Skeletal muscle satellite cell (primary cell): ENCODE measurements around the gene RCC1.
"Not testable (repeated sequence)": the region's sequence is repeated elsewhere in the genome, so short reads cannot be mapped to it uniquely, and the experiment has no call there.

ENCODE experiments used
- H3K27me3 ChIP-seq: 2 replicates; pipeline ENCODE4 v1.7.0; 2013; ENCODE audit warnings: low read length; ENCODE audit not compliant: control insufficient read depth, insufficient read depth
- H3K36me3 ChIP-seq: 2 replicates; pipeline ENCODE4 v1.7.0; 2013; ENCODE audit warnings: mild to moderate bottlenecking, control low read depth, low read length; ENCODE audit not compliant: insufficient read depth
- H3K4me1 ChIP-seq: 2 replicates; pipeline ENCODE4 v1.7.0; 2013; ENCODE audit warnings: low read length; ENCODE audit not compliant: control insufficient read depth, insufficient read depth
- H3K4me2 ChIP-seq: 2 replicates; pipeline ENCODE4 v1.7.0; 2013; ENCODE audit warnings: mild to moderate bottlenecking, low read length
- H3K4me3 ChIP-seq: 2 replicates; pipeline ENCODE4 v1.7.0; 2013; ENCODE audit warnings: low read length
- H3K9ac ChIP-seq: 2 replicates; pipeline ENCODE4 v1.7.0; 2013; ENCODE audit warnings: mild to moderate bottlenecking, low read depth, low read length, moderate library complexity
- H3K9me3 ChIP-seq: replicated peaks from 2 replicates; pipeline ENCODE4 v1.7.0; 2013; ENCODE audit warnings: mild to moderate bottlenecking, control low read depth, low read length

RCC1 gene

GRCh38 chr1:28512058-28512611, 6.3 kb downstream of the RCC1 start:
- Histone ChIP-seq H3K4me3 (no peak overlapping the region), H3K9me3 (no peaks in the 10 kb centered on the region), H3K36me3 (peaks cover 55% of the 10 kb centered on the region), H3K4me2 (no peak overlapping the region), H3K27me3 (no peaks in the 10 kb centered on the region), H3K9ac (peak overlapping the region; percentile 8), H3K4me1 (peaks cover 30% of the 10 kb centered on the region)

- H3K4me2 ChIP-seq, H3K9me3 ChIP-seq, H3K4me3 ChIP-seq, H3K27me3 ChIP-seq, H3K9ac ChIP-seq: not testable (repeated sequence)
- Histone ChIP-seq H3K4me1 (peaks cover 29% of the 10 kb centered on the region), H3K36me3 (peaks cover 32% of the 10 kb centered on the region)
These were observed 8.6 kb downstream of the RCC1 start for GRCh38 chr1:28514445-28514933.

GRCh38 chr1:28516518-28516956, 10.7 kb downstream of the RCC1 start:
- Histone ChIP-seq H3K9me3 (no peaks in the 10 kb centered on the region), H3K36me3 (peaks cover 15% of the 10 kb centered on the region), H3K9ac (no peak overlapping the region), H3K4me3 (no peak overlapping the region), H3K4me2 (no peak overlapping the region), H3K27me3 (no peaks in the 10 kb centered on the region), H3K4me1 (peaks cover 14% of the 10 kb centered on the region)

GRCh38 chr1:28517649-28517999, 11.8 kb downstream of the RCC1 start:
- H3K4me3 ChIP-seq = peak overlapping the region; percentile 97

GRCh38 chr1:28518000-28518744, 12.3 kb downstream of the RCC1 start:
- no peaks in the 10 kb centered on the region for H3K9me3 ChIP-seq
- peak overlapping the region; percentile 97 for H3K9ac ChIP-seq
- peak overlapping the region; percentile 97 for H3K4me3 ChIP-seq
- no peaks in the 10 kb centered on the region for H3K27me3 ChIP-seq
- H3K4me1 ChIP-seq = peaks cover 14% of the 10 kb centered on the region
- peaks cover 4% of the 10 kb centered on the region for H3K36me3 ChIP-seq
- peak overlapping the region; percentile 99 for H3K4me2 ChIP-seq

More at GRCh38 chr1:28517649-28517999, 11.8 kb downstream of the RCC1 start:
- Histone ChIP-seq H3K4me1 (peaks cover 14% of the 10 kb centered on the region), H3K9me3 (no peaks in the 10 kb centered on the region), H3K4me2 (peak overlapping the region; percentile 99), H3K27me3 (no peaks in the 10 kb centered on the region), H3K9ac (peak overlapping the region; percentile 97), H3K36me3 (peaks cover 7% of the 10 kb centered on the region)

GRCh38 chr1:28518745-28519341, 13.0 kb downstream of the RCC1 start:
- Histone ChIP-seq H3K4me3 (peak overlapping the region; percentile 97), H3K9me3 (no peaks in the 10 kb centered on the region), H3K4me1 (peaks cover 14% of the 10 kb centered on the region), H3K4me2 (peak overlapping the region; percentile 99), H3K9ac (peak overlapping the region; percentile 97), H3K27me3 (no peaks in the 10 kb centered on the region), H3K36me3 (peaks cover under 1% of the 10 kb centered on the region)

- H3K9ac ChIP-seq = no peak overlapping the region
- no peaks in the 10 kb centered on the region for H3K36me3 ChIP-seq
- no peak overlapping the region for H3K4me2 ChIP-seq
- H3K4me3 ChIP-seq = no peak overlapping the region
- no peaks in the 10 kb centered on the region for H3K27me3 ChIP-seq
- H3K9me3 ChIP-seq = no peaks in the 10 kb centered on the region
- peaks cover 14% of the 10 kb centered on the region for H3K4me1 ChIP-seq
These were observed 14.3 kb downstream of the RCC1 start for GRCh38 chr1:28519946-28520725.

- H3K4me3 ChIP-seq, H3K27me3 ChIP-seq, H3K9me3 ChIP-seq, H3K9ac ChIP-seq, H3K36me3 ChIP-seq, H3K4me2 ChIP-seq: not testable (repeated sequence)
- peaks cover 14% of the 10 kb centered on the region for H3K4me1 ChIP-seq
These were observed 15.0 kb downstream of the RCC1 start for GRCh38 chr1:28520796-28521195.

- H3K4me3 ChIP-seq = no peak overlapping the region
- no peaks in the 10 kb centered on the region for H3K27me3 ChIP-seq
- H3K4me1 ChIP-seq = peaks cover 14% of the 10 kb centered on the region
- no peaks in the 10 kb centered on the region for H3K36me3 ChIP-seq
- H3K4me2 ChIP-seq = no peak overlapping the region
- no peak overlapping the region for H3K9ac ChIP-seq
- H3K9me3 ChIP-seq = no peaks in the 10 kb centered on the region
These were observed 15.8 kb downstream of the RCC1 start for GRCh38 chr1:28521502-28522164.

- not testable (repeated sequence) for H3K9ac ChIP-seq, H3K4me1 ChIP-seq, H3K4me2 ChIP-seq, H3K9me3 ChIP-seq, H3K36me3 ChIP-seq, H3K4me3 ChIP-seq, H3K27me3 ChIP-seq
These were observed 16.7 kb downstream of the RCC1 start for GRCh38 chr1:28522537-28522936.
